ENCODE results near the gene ASB13.

DNA sequence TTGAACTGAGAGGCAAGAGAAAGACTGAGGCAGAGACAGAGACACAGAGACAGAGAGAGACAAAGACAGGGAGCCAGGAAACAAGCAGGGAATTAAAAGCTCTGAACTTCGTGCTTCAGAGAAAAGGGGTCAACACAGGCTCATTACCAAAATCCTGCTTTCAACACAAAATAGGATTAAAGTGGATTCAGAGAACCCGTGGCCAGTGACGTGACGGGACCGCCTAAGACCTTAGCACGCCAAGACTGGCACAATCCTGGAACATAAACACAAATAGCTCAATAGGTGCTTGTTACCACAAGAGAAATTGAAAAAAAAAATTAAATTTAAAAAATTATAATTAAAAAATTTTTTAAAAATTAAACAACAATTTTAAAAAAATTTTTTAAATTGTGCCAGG lies 21.5 kb downstream of the ASB13 start:
- TF ChIP-seq GATA2 (IDR thresholded peaks at IDR 0.05; ENCODE audit: low read depth, low read length) (no peak), GATA3 (IDR thresholded peaks at IDR 0.05; ENCODE audit: low read depth, low read length) (no peak)
